HFF-Myc (cell line): ENCODE measurements around the gene ASF1A.

Experiments
- DNase-seq: peaks from one replicate; pipeline ENCODE4 v3.0.0-alpha.2; 2011; ENCODE audit warnings: low read depth; ENCODE audit errors: extremely low read depth
- H3K4me3 ChIP-seq: replicated peaks from 2 replicates; pipeline ENCODE4 v1.5.1; 2011; ENCODE audit warnings: low read depth, mild to moderate bottlenecking, control low read depth, low read length
- CTCF ChIP-seq: IDR thresholded peaks from 2 replicates; pipeline ENCODE4 v1.5.1; 2012; ENCODE audit warnings: mild to moderate bottlenecking, low read depth, low read length, control low read depth; ENCODE audit errors: missing control alignments

ASF1A gene

DNA sequence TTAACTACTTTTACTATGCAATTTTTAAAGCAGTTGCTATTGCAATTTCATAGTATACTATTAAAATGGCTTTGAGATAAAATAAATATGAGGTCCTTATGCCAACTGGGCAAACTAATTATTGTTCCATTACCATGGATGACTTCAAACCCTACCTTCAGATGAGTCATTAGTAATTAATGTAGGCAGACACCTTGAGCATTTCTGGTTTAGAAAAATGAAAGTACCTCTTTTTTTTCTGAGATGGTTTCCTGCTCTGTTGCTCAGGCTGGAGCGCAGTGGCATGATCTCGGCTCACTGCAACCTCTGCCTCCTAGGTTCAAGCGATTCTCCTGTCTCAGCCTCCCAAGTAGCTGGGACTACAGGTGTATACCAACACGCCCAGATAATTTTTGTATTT, 11.9 kb downstream of the ASF1A start:
- no peak overlapping the region for H3K4me3 ChIP-seq
- no peak for TF ChIP-seq CTCF
- no peak for DNase-seq

DNA sequence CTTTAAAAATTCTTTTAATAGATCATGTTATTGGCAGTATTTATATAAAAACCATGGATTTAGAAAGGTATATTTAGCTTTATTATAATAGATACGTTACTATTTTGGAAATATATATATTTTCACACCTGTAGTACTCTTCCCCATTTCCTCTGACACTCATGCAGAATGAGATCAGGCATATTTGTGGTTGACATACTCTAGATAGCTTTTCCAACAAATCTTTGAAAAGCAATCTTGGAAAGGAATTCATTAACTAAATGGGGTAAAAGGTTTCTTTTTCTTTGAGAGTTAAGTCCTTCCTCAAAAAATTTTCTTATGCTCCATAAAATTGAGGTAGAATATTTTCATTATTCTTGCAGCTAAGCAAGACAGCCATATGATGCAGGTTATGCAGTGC, 14.5 kb downstream of the ASF1A start:
- H3K4me3 ChIP-seq = no peak overlapping the region
- no peak for TF ChIP-seq CTCF
- no peak for DNase-seq

- no peak for TF ChIP-seq CTCF
- no peak overlapping the region for H3K4me3 ChIP-seq
- DNase-seq = no peak
Observed at GRCh38 chr6:118912646-118913045, 18.7 kb downstream of the ASF1A start.

- no peak overlapping the region for H3K4me3 ChIP-seq
- DNase-seq = no peak
- TF ChIP-seq CTCF = no peak
Observed at GRCh38 chr6:118913161-118913560, 19.2 kb downstream of the ASF1A start.

DNA sequence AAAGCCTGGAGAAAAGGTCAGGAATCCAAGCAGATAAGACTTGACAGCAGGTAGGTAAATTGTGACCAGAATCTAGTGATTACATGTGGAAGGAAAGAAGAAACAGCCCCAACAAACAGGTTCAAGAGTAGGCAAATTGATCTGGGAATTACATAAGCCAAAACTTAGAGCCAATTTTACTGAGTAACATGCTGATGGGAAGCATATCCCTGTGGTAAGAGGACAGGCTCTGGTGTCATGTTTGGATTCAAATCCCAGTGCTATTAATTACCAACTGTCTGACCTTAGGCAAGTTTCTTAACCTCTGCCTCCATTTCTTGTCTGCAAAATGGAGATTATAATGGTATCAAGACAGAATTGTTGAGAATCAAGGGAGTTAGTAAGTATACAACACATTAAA, 20.6 kb downstream of the ASF1A start:
- H3K4me3 ChIP-seq = no peak overlapping the region
- no peak for TF ChIP-seq CTCF

DNA sequence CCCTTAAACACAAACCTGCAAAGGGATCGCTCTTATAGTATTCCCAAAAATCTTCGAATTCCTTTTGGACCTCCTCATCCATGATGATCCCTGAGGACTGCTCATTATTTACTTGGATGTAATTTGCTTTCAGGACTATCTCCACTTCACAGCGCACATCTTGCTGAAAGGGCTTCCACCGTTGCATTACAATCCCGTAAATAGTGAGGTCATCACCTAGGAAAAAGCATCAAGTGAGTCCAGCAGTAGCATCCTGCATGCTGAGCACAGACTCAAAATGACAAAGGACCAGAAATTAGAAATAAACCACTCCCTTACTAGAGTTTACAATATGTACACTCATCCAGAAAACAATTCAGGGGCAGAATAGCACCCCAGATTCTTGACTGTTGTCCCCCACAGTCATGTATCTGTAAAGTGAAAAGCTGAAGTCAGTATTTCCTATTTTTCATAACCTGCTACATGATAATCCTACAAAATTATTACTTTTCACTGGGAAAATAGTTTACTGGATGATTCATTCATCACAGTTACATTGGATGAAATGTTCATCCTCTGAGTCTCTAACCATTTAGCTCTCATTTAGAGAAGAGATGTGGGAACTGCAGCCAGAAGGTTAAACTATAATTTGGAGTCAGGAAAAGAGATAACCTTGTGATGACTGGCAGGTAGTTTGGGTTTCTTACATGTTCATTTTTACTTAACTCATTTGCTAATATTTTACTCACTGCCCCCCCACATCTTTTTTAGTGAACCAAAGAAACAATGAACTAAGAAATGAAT, 23.8 kb downstream of the ASF1A start:
- H3K4me3 ChIP-seq = no peak overlapping the region
- DNase-seq = no peak
- no peak for TF ChIP-seq CTCF

More for the DNA sequence above, 20.6 kb downstream of the ASF1A start:
- no peak for DNase-seq

DNA sequence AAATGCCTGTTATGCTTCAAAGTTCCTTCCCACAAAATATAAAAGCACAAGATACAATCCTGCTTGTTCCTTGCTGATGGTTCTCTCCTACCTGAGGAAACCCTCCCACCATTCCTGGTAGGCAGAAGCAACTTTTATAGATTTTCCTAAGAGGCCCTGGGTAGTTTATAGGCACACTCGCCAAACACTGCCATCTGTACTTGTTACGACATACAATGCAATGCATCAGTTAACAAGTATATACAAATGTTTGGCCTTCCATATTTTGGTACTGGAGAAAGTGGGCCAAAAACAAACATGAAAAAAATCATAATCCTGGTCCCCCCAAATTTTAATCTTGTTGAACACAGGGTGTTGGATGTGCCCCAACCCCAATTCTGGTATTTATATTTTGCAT, 24.4 kb downstream of the ASF1A start:
- no peak for TF ChIP-seq CTCF
- no peak for DNase-seq

More for the DNA sequence above, 24.4 kb downstream of the ASF1A start:
- H3K4me3 ChIP-seq = no peak overlapping the region
